HepG2 (cell line): ENCODE data around the gene AMD1. TPM values are rescaled to one million over a fixed set of nuclear protein-coding genes. Genes with fewer than 3 reads are reported as not detected.

Experiments used
- BRD4 ChIP-seq: sonication (generic); formaldehyde crosslinking; IDR thresholded peaks from 2 replicates; pipeline ENCODE4 v1.4.0; 2020; ENCODE audit warnings: missing genetic modification reagents
- ELF4 ChIP-seq: sonication (generic); formaldehyde crosslinking; IDR thresholded peaks from 2 replicates; pipeline ENCODE4 v1.5.0; 2020; ENCODE audit warnings: missing genetic modification reagents, mild to moderate bottlenecking, moderate library complexity, borderline replicate concordance
- GATA4 ChIP-seq: sonication (generic); IDR thresholded peaks from 2 replicates; pipeline ENCODE4 v1.6.1; 2016; ENCODE audit warnings: antibody characterized with exemption, low read depth, borderline replicate concordance
- NR1H2 ChIP-seq: sonication (generic); formaldehyde crosslinking; IDR thresholded peaks from 2 replicates; pipeline ENCODE4 v1.8.1; 2022; ENCODE audit warnings: low read depth, missing genetic modification reagents, borderline replicate concordance
- PREB ChIP-seq: sonication (generic); formaldehyde crosslinking; IDR thresholded peaks from 2 replicates; pipeline ENCODE4 v1.4.0; 2020; ENCODE audit warnings: missing genetic modification reagents
- TCF7 ChIP-seq: sonication (generic); IDR thresholded peaks from 2 replicates; pipeline ENCODE4 v1.6.1; 2016; ENCODE audit warnings: antibody characterized with exemption, low read depth
- XBP1 ChIP-seq: sonication (generic); formaldehyde crosslinking; IDR thresholded peaks from 2 replicates; pipeline ENCODE4 v1.5.0; 2020; ENCODE audit warnings: missing genetic modification reagents
- ZNF292 ChIP-seq: sonication (generic); formaldehyde crosslinking; IDR thresholded peaks from 2 replicates; pipeline ENCODE4 v1.8.1; 2022; ENCODE audit warnings: mild to moderate bottlenecking, low read depth, missing genetic modification reagents, borderline replicate concordance
- ZNF747 ChIP-seq: sonication (generic); formaldehyde crosslinking; IDR thresholded peaks from 2 replicates; pipeline ENCODE4 v1.8.1; 2023; ENCODE audit warnings: missing genetic modification reagents, mild to moderate bottlenecking, borderline replicate concordance
- ZSCAN30 ChIP-seq: sonication (generic); formaldehyde crosslinking; IDR thresholded peaks from 2 replicates; pipeline ENCODE4 v1.5.0; 2020; ENCODE audit warnings: mild to moderate bottlenecking, missing genetic modification reagents
- polyA plus RNA-seq, 8 experiments: library from polyadenylated mRNA; depleted of rRNA in 3 of 8; stranded (reverse) in 7 of 8; unstranded in 1 of 8; fragments of >200 nt; fragmentation: Illumina TruSeq in 4 of 8; extraction: Trizol in 4 of 8; gene quantifications; 2 replicates each; pipeline versions ENCODE4 v1.2.1 to v1.2.3, GENCODE V29; 2011 to 2016; ENCODE audit warnings: low read depth in 4 of 8, missing spikeins in 1 of 8, mixed read lengths in 1 of 8; ENCODE audit not compliant: insufficient read depth in 1 of 8
- total RNA-seq, 5 experiments: library from RNA; depleted of rRNA; stranded (reverse); fragments of >200 nt; fragmentation: Illumina TruSeq; extraction: Trizol; gene quantifications; 2 replicates each; pipeline ENCODE4 v1.2.3, GENCODE V29; 2016; ENCODE audit warnings: low read depth in 1 of 5
- TF ChIP-seq, protein P1 (sequence below): sonication (generic); formaldehyde crosslinking; IDR thresholded peaks from 2 replicates; pipeline ENCODE4; 2020; ENCODE audit warnings: missing genetic modification reagents, mild to moderate bottlenecking, borderline replicate concordance

Gene AMD1
- total and polyA plus RNA-seq, 2 of the 13 experiments (the other 11 are each of a cell fraction or from before 2014, with no cell fraction given), result 108 to 123 TPM

- TF ChIP-seq, protein P1, sequence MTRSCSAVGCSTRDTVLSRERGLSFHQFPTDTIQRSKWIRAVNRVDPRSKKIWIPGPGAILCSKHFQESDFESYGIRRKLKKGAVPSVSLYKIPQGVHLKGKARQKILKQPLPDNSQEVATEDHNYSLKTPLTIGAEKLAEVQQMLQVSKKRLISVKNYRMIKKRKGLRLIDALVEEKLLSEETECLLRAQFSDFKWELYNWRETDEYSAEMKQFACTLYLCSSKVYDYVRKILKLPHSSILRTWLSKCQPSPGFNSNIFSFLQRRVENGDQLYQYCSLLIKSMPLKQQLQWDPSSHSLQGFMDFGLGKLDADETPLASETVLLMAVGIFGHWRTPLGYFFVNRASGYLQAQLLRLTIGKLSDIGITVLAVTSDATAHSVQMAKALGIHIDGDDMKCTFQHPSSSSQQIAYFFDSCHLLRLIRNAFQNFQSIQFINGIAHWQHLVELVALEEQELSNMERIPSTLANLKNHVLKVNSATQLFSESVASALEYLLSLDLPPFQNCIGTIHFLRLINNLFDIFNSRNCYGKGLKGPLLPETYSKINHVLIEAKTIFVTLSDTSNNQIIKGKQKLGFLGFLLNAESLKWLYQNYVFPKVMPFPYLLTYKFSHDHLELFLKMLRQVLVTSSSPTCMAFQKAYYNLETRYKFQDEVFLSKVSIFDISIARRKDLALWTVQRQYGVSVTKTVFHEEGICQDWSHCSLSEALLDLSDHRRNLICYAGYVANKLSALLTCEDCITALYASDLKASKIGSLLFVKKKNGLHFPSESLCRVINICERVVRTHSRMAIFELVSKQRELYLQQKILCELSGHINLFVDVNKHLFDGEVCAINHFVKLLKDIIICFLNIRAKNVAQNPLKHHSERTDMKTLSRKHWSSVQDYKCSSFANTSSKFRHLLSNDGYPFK (CRISPR knock-in tag), result no peak
- no peak for TF ChIP-seq TCF7
- no peak for TF ChIP-seq BRD4 (CRISPR knock-in tag)
- TF ChIP-seq ELF4, result peak; percentile 54; the same call in 1 of the 2 replicates
- no peak for TF ChIP-seq NR1H2
- no peak for TF ChIP-seq ZSCAN30 (CRISPR knock-in tag)
- no peak for TF ChIP-seq GATA4
- no peak for TF ChIP-seq PREB (CRISPR knock-in tag)
- no peak for TF ChIP-seq XBP1
- no peak for TF ChIP-seq ZNF292 (CRISPR knock-in tag)
- TF ChIP-seq ZNF747, result no peak
Observed at GRCh38 chr6:110877569-110877968, 3.0 kb downstream of the AMD1 start (continued).
